ENCODE measurements around the gene GUCY1A1. TPM values are rescaled to one million over a fixed set of nuclear protein-coding genes. Genes with fewer than 3 reads are reported as not detected.
"Not testable (repeated sequence)": the region's sequence is repeated elsewhere in the genome, so short reads cannot be mapped to it uniquely, and the experiment has no call there.

The GUCY1A1 gene
- total and polyA plus RNA-seq, 2 experiments from 2014 or later: not detected

DNA sequence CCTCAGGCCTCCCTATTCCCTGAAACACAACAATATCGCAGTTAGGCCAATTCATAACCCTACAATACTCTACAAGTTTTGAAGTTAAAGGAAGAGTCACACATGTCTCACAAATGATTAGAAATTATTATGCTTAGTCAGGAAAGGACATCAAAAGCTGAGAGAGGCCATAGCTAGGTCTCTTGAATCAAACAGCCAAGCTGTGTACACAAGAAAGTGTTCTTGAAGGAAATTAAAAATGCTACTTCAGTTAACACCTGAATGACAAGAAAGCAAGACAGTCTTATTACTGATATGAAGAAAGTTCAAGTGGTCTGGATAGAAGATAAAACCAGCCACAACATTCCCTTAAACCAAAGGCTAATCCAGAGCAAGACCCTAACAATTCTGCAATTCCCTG is 23.6 kb upstream of the GUCY1A1 start:
- Histone ChIP-seq H3K36me3 (ENCODE audit: low read depth) (no peaks in the 10 kb centered on the region), H3F3A (ENCODE audit: insufficient read depth) (no peaks in the 10 kb centered on the region), H2AFZ (no peak overlapping the region), H3K9me2 (ENCODE audit: insufficient read depth) (no peaks in the 10 kb centered on the region), H3K4me3 (no peak overlapping the region), H3K9me3 (ENCODE audit: low read depth) (no peaks in the 10 kb centered on the region), H3K27ac (no peak overlapping the region), H3K4me2 (ENCODE audit: unreplicated experiment) (no peak overlapping the region), H3K27me3 (replicated peaks; ENCODE audit: insufficient read depth) (no peaks in the 10 kb centered on the region), H3K4me1 (ENCODE audit: insufficient read depth) (no peaks in the 10 kb centered on the region), H4K20me1 (ENCODE audit: insufficient read depth) (no peaks in the 10 kb centered on the region), H3K9ac (no peak overlapping the region), H3K79me2 (ENCODE audit: insufficient read depth) (no peaks in the 10 kb centered on the region)
- 17 to 50% methylated on average over 1 of the region's 1 CpG for WGBS, 2 experiments (ENCODE audit: low coverage in 1 of 2, low lambda C conversion rate in 2 of 2, missing lambda C conversion rate in 2 of 2)
- no peak for TF ChIP-seq EZH2phosphoT487 (IDR thresholded peaks at IDR 0.05; ENCODE audit: insufficient read depth, low read depth)
- TF ChIP-seq EZH2 (IDR thresholded peaks at IDR 0.05; ENCODE audit: insufficient read depth, poor library complexity, severe bottlenecking): no peak
- in situ Hi-C loops (cut with MboI): no loop called here
- DNase-seq: no peak

- no peaks in the 10 kb centered on the region for H3K79me2 ChIP-seq (ENCODE audit: insufficient read depth)
- H3K4me2 ChIP-seq (ENCODE audit: unreplicated experiment): no peak overlapping the region
- H3K4me3 ChIP-seq: no peak overlapping the region
- no peaks in the 10 kb centered on the region for H4K20me1 ChIP-seq (ENCODE audit: insufficient read depth)
- no peak overlapping the region for H3K27ac ChIP-seq
- H2AFZ ChIP-seq: no peak overlapping the region
- H3F3A ChIP-seq (ENCODE audit: insufficient read depth): no peaks in the 10 kb centered on the region
- H3K36me3 ChIP-seq (ENCODE audit: low read depth): no peaks in the 10 kb centered on the region
- no peaks in the 10 kb centered on the region for H3K27me3 ChIP-seq (replicated peaks; ENCODE audit: insufficient read depth)
- in situ Hi-C loops (cut with MboI): no loop called here
- no peak overlapping the region for H3K9ac ChIP-seq
- no peak for TF ChIP-seq EZH2 (IDR thresholded peaks at IDR 0.05; ENCODE audit: insufficient read depth, poor library complexity, severe bottlenecking)
- TF ChIP-seq EZH2phosphoT487 (IDR thresholded peaks at IDR 0.05; ENCODE audit: insufficient read depth, low read depth): no peak
- H3K9me2 ChIP-seq (ENCODE audit: insufficient read depth): no peaks in the 10 kb centered on the region
- no peak for DNase-seq
- no peaks in the 10 kb centered on the region for H3K9me3 ChIP-seq (ENCODE audit: low read depth)
- 61% methylated on average over 2 of the region's 2 CpGs for WGBS, 2 experiments (ENCODE audit: low coverage in 1 of 2, low lambda C conversion rate in 2 of 2, missing lambda C conversion rate in 2 of 2)
- no peaks in the 10 kb centered on the region for H3K4me1 ChIP-seq (ENCODE audit: insufficient read depth)
Observed at GRCh38 chr4:155646001-155646400, 20.6 kb upstream of the GUCY1A1 start.

GRCh38 chr4:155650785-155651184 is 15.9 kb upstream of the GUCY1A1 start:
- H3K27me3 ChIP-seq (replicated peaks; ENCODE audit: insufficient read depth); H3K4me2 ChIP-seq (ENCODE audit: unreplicated experiment); H3K9me3 ChIP-seq (ENCODE audit: low read depth); H3K9ac ChIP-seq; H3K4me1 ChIP-seq (ENCODE audit: insufficient read depth); H2AFZ ChIP-seq; H3K79me2 ChIP-seq (ENCODE audit: insufficient read depth); H4K20me1 ChIP-seq (ENCODE audit: insufficient read depth); in situ Hi-C loops (cut with MboI); DNase-seq; H3K27ac ChIP-seq; H3K9me2 ChIP-seq (ENCODE audit: insufficient read depth); H3K4me3 ChIP-seq; H3K36me3 ChIP-seq (ENCODE audit: low read depth); H3F3A ChIP-seq (ENCODE audit: insufficient read depth): not testable (repeated sequence)
- 46 to 56% methylated on average over 4 of the region's 4 CpGs for WGBS, 2 experiments (ENCODE audit: low coverage in 1 of 2, low lambda C conversion rate in 2 of 2, missing lambda C conversion rate in 2 of 2)

DNA sequence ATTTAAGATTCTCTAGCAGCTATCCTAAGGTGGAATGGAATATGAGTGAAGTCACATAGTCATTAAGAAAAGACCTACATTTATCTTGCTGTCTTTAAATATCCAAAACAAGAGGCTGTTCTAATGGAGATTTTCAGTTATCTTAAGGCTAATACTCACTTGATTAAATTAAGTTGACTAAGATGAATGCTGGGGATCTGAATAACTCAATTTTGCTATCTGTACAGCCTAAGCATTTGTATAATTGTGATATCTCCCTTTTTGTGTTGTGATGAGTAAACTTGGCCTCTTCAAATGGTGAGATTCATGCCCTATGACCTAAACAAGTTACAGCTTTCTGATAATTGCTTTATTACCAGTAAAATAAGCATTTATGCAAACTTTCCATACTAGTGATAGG is 13.6 kb upstream of the GUCY1A1 start:
- H3K9ac ChIP-seq: no peak overlapping the region
- no peaks in the 10 kb centered on the region for H4K20me1 ChIP-seq (ENCODE audit: insufficient read depth)
- no peaks in the 10 kb centered on the region for H3K79me2 ChIP-seq (ENCODE audit: insufficient read depth)
- no peak overlapping the region for H3K4me2 ChIP-seq (ENCODE audit: unreplicated experiment)
- no peaks in the 10 kb centered on the region for H3K36me3 ChIP-seq (ENCODE audit: low read depth)
- no peak overlapping the region for H3K27ac ChIP-seq
- H2AFZ ChIP-seq: no peak overlapping the region
- no peaks in the 10 kb centered on the region for H3K9me3 ChIP-seq (ENCODE audit: low read depth)
- TF ChIP-seq EZH2 (IDR thresholded peaks at IDR 0.05; ENCODE audit: insufficient read depth, poor library complexity, severe bottlenecking) (no peak), EZH2phosphoT487 (IDR thresholded peaks at IDR 0.05; ENCODE audit: insufficient read depth, low read depth) (no peak)
- H3K9me2 ChIP-seq (ENCODE audit: insufficient read depth): no peaks in the 10 kb centered on the region
- H3K27me3 ChIP-seq (replicated peaks; ENCODE audit: insufficient read depth): no peaks in the 10 kb centered on the region
- H3K4me1 ChIP-seq (ENCODE audit: insufficient read depth): no peaks in the 10 kb centered on the region
- H3F3A ChIP-seq (ENCODE audit: insufficient read depth): no peaks in the 10 kb centered on the region
- no peak overlapping the region for H3K4me3 ChIP-seq
- in situ Hi-C loops (cut with MboI): no loop called here
- no peak for DNase-seq

- Histone ChIP-seq H4K20me1 (ENCODE audit: insufficient read depth) (no peaks in the 10 kb centered on the region), H3K4me3 (no peak overlapping the region), H3K9me3 (ENCODE audit: low read depth) (no peaks in the 10 kb centered on the region), H3K4me2 (ENCODE audit: unreplicated experiment) (no peak overlapping the region), H3F3A (ENCODE audit: insufficient read depth) (no peaks in the 10 kb centered on the region), H3K9ac (no peak overlapping the region), H3K4me1 (ENCODE audit: insufficient read depth) (no peaks in the 10 kb centered on the region), H3K27ac (no peak overlapping the region), H2AFZ (no peak overlapping the region), H3K36me3 (ENCODE audit: low read depth) (no peaks in the 10 kb centered on the region), H3K9me2 (ENCODE audit: insufficient read depth) (no peaks in the 10 kb centered on the region), H3K79me2 (ENCODE audit: insufficient read depth) (no peaks in the 10 kb centered on the region), H3K27me3 (replicated peaks; ENCODE audit: insufficient read depth) (no peaks in the 10 kb centered on the region)
- in situ Hi-C loops (cut with MboI): no loop called here
- TF ChIP-seq EZH2 (IDR thresholded peaks at IDR 0.05; ENCODE audit: insufficient read depth, poor library complexity, severe bottlenecking): no peak
- no peak for TF ChIP-seq EZH2phosphoT487 (IDR thresholded peaks at IDR 0.05; ENCODE audit: insufficient read depth, low read depth)
- 32% methylated on average over 4 of the region's 4 CpGs for WGBS, 2 experiments (ENCODE audit: low coverage in 1 of 2, low lambda C conversion rate in 2 of 2, missing lambda C conversion rate in 2 of 2)
- DNase-seq: no peak
Observed at GRCh38 chr4:155656025-155656424, 10.6 kb upstream of the GUCY1A1 start.

Data from GM23248 (cell line).